Embryonic facial prominence (tissue), 1 donor: ENCODE data around the gene UBAP1L.
"Not testable (repeated sequence)": the region's sequence is repeated elsewhere in the genome, so short reads cannot be mapped to it uniquely, and the experiment has no call there.

Experiments
- DNase-seq: peaks from one replicate; pipeline ENCODE4 v3.0.0-alpha.2; 2016; ENCODE audit errors: extremely low spot score

UBAP1L gene

GRCh38 chr15:65115086-65115485 lies at the start of gene UBAP1L:
Gene UBAP1L (minus strand): TSS chr15:65115200. CDS start chr15:65106215, 8,985 bp downstream.
- DNase-seq, result no peak

GRCh38 chr15:65164139-65164538 lies 49.1 kb upstream of the UBAP1L start:
- no peak for DNase-seq

GRCh38 chr15:65163041-65163440 lies 48.0 kb upstream of the UBAP1L start:
- no peak for DNase-seq

GRCh38 chr15:65156692-65157091 lies 41.7 kb upstream of the UBAP1L start:
- DNase-seq, result no peak

- no peak for DNase-seq
Measured at GRCh38 chr15:65154720-65155119, 39.7 kb upstream of the UBAP1L start.

- DNase-seq, result no peak
Measured at GRCh38 chr15:65147902-65148301, 32.9 kb upstream of the UBAP1L start.

- DNase-seq, result no peak
Measured at GRCh38 chr15:65146438-65146837, 31.4 kb upstream of the UBAP1L start.

GRCh38 chr15:65138631-65139030 lies 23.6 kb upstream of the UBAP1L start:
- not testable (repeated sequence) for DNase-seq

GRCh38 chr15:65137893-65138292 lies 22.9 kb upstream of the UBAP1L start:
- DNase-seq, result not testable (repeated sequence)

GRCh38 chr15:65137089-65137488 lies 22.1 kb upstream of the UBAP1L start:
- not testable (repeated sequence) for DNase-seq

GRCh38 chr15:65134538-65134937 lies 19.5 kb upstream of the UBAP1L start:
- no peak for DNase-seq

GRCh38 chr15:65133548-65134200 lies 18.7 kb upstream of the UBAP1L start, which contains the start of gene PDCD7:
Gene PDCD7 (minus strand): TSS chr15:65133808. CDS start chr15:65133781, 27 bp downstream.
- peak; percentile 94 for DNase-seq

- no peak for DNase-seq
Measured at GRCh38 chr15:65132878-65133547, 18.0 kb upstream of the UBAP1L start.

- no peak for DNase-seq
Measured at GRCh38 chr15:65130941-65131340, 15.9 kb upstream of the UBAP1L start.

- DNase-seq, result no peak
Measured at GRCh38 chr15:65115542-65115941, 542 bp upstream of the UBAP1L start.

GRCh38 chr15:65110676-65111292 lies 4.2 kb downstream of the UBAP1L start:
- DNase-seq, result no peak

- no peak for DNase-seq
Measured at GRCh38 chr15:65106011-65106590, 8.9 kb downstream of the UBAP1L start.

GRCh38 chr15:65105038-65105437 lies 10.0 kb downstream of the UBAP1L start:
- no peak for DNase-seq

- DNase-seq, result no peak
Measured at GRCh38 chr15:65102912-65103311, 12.1 kb downstream of the UBAP1L start.

- no peak for DNase-seq
Measured at GRCh38 chr15:65101891-65102708, 12.9 kb downstream of the UBAP1L start.

- DNase-seq, result peak; percentile 52
Measured at GRCh38 chr15:65101411-65101890, 13.5 kb downstream of the UBAP1L start.
